Occipital lobe (tissue), 2 donors: ENCODE data around the gene RHBDL1. TPM values are rescaled to one million over a fixed set of nuclear protein-coding genes. Genes with fewer than 3 reads are reported as not detected.

ENCODE experiments used
- DNase-seq: peaks from one replicate; lab custom pipeline; 2025; lab: John Stamatoyannopoulos, UW
- total RNA-seq: library from RNA; depleted of rRNA; stranded (reverse); fragments of >200 nt; gene quantifications from one replicate; pipeline ENCODE4 v1.2.3, GENCODE V29; 2014

The RHBDL1 gene
- 1.4 TPM for total RNA-seq

GRCh38 chr16:674968-675883 lies at the start of gene RHBDL1:
Gene RHBDL1 (plus strand): TSS chr16:675671. CDS start chr16:675791, 120 bp downstream.
- peak; percentile 50 for DNase-seq

GRCh38 chr16:625977-626765 lies 49.3 kb upstream of the RHBDL1 start:
- DNase-seq = no peak

- DNase-seq = peak; percentile 53
Measured at GRCh38 chr16:626787-627453, 48.6 kb upstream of the RHBDL1 start.

- no peak for DNase-seq
Measured at GRCh38 chr16:627454-628239, 47.8 kb upstream of the RHBDL1 start.

- no peak for DNase-seq
Measured at GRCh38 chr16:628321-629061, 47.0 kb upstream of the RHBDL1 start.

- DNase-seq = no peak
Measured at GRCh38 chr16:629185-629832, 46.2 kb upstream of the RHBDL1 start.

- no peak for DNase-seq
Measured at GRCh38 chr16:629833-630248, 45.6 kb upstream of the RHBDL1 start.

- DNase-seq = no peak
Measured at GRCh38 chr16:630249-630814, 45.1 kb upstream of the RHBDL1 start.

GRCh38 chr16:630815-631405 lies 44.6 kb upstream of the RHBDL1 start, which contains the start of gene WFIKKN1:
Gene WFIKKN1 (plus strand): TSS chr16:630985. CDS start chr16:631254, 269 bp downstream.
- DNase-seq = no peak

GRCh38 chr16:631808-632358 lies 43.6 kb upstream of the RHBDL1 start:
- DNase-seq = no peak

GRCh38 chr16:632486-633335 lies 42.8 kb upstream of the RHBDL1 start:
- no peak for DNase-seq

- no peak for DNase-seq
Measured at GRCh38 chr16:633336-634050, 42.0 kb upstream of the RHBDL1 start.

- no peak for DNase-seq
Measured at GRCh38 chr16:634051-634670, 41.3 kb upstream of the RHBDL1 start.

- DNase-seq = no peak
Measured at GRCh38 chr16:634996-635395, 40.5 kb upstream of the RHBDL1 start.

GRCh38 chr16:635573-636205 lies 39.8 kb upstream of the RHBDL1 start:
- no peak for DNase-seq
